ENCODE data around the gene JAZF1. TPM values are rescaled to one million over a fixed set of nuclear protein-coding genes. Genes with fewer than 3 reads are reported as not detected.

Gene JAZF1
- polyA plus RNA-seq, 1 experiment = 11.6 TPM

DNA sequence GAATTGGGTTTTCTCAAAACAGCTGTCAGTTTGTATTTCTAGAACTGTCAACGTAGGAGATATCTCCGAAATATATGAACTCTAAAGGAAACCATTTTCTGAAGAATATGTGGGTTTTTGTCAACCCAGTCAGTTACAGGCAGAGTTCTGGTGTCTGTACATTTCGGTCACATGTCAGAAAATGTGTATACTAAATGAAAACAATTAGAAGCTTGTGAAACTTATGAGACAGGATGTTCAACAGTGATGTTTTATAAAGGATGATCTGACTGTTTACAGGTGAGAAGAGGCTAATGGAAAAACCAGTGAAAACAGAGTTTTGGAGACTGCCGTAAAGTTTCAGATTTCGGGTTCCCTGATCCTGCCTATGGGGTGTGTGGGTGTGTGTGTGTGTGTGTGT is 6.2 kb downstream of the JAZF1 start:
- Histone ChIP-seq H3K4me3 (ENCODE audit: low read depth, low read length) (no peak overlapping the region), H3K27me3 (ENCODE audit: control insufficient read depth, insufficient read depth, low read length) (no peaks in the 10 kb centered on the region), H3K36me3 (ENCODE audit: control insufficient read depth, insufficient read depth, low read length) (no peaks in the 10 kb centered on the region)
- ChIA-PET CTCF (no interaction called here), POLR2A (no interaction called here)
- TF ChIP-seq, protein P1, sequence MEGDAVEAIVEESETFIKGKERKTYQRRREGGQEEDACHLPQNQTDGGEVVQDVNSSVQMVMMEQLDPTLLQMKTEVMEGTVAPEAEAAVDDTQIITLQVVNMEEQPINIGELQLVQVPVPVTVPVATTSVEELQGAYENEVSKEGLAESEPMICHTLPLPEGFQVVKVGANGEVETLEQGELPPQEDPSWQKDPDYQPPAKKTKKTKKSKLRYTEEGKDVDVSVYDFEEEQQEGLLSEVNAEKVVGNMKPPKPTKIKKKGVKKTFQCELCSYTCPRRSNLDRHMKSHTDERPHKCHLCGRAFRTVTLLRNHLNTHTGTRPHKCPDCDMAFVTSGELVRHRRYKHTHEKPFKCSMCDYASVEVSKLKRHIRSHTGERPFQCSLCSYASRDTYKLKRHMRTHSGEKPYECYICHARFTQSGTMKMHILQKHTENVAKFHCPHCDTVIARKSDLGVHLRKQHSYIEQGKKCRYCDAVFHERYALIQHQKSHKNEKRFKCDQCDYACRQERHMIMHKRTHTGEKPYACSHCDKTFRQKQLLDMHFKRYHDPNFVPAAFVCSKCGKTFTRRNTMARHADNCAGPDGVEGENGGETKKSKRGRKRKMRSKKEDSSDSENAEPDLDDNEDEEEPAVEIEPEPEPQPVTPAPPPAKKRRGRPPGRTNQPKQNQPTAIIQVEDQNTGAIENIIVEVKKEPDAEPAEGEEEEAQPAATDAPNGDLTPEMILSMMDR (IDR thresholded peaks at IDR 0.05; ENCODE audit: insufficient read depth, low read depth, low read length) = no peak
- no peak for DNase-seq (ENCODE audit: low read depth)

DNA sequence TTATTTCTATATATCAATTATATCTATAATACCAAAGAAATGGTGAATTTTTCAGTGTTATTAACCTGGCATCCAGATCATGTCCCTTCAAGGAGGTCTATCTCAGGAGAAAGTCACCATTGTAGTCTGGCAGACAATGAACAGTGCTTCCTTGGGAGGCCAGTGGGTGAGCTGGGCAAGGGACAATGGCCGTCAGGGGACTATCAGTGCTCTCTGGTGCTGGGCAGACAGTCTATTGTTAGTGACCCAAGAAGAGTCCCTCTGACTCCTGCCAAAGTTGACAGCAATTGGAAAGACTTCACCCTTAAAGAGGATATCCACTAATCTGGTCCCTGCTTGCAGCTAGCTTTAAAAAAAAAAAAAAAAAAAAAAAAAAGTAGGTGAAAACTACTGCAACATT is 7.1 kb downstream of the JAZF1 start:
- DNase-seq (ENCODE audit: low read depth) = no peak
- no peaks in the 10 kb centered on the region for H3K36me3 ChIP-seq (ENCODE audit: control insufficient read depth, insufficient read depth, low read length)
- H3K4me3 ChIP-seq (ENCODE audit: low read depth, low read length) = no peak overlapping the region
- CTCF ChIA-PET = no interaction called here
- POLR2A ChIA-PET = no interaction called here
- TF ChIP-seq, protein P1 (IDR thresholded peaks at IDR 0.05; ENCODE audit: insufficient read depth, low read depth, low read length) = no peak
- no peaks in the 10 kb centered on the region for H3K27me3 ChIP-seq (ENCODE audit: control insufficient read depth, insufficient read depth, low read length)

DNA sequence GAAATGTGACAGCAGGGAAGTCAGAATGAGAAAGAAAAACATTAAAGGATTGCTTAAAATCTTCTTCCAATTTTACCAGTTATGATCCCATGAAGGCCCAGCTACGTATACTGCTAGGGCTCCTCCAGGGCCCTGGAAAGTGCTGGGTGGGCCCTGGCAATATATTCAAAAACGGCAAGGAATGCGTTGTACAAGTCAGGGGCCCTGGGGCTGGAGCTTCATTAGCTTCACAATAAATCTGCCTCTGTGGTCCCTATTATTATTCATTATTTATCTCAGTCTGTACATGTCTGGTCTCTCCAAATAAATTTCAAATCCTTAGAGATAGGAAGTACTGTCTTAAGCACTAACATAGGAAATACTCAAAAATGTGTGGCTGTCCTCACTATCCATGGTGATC is 7.6 kb downstream of the JAZF1 start:
- TF ChIP-seq, protein P1 (IDR thresholded peaks at IDR 0.05; ENCODE audit: insufficient read depth, low read depth, low read length) = no peak
- Histone ChIP-seq H3K4me3 (ENCODE audit: low read depth, low read length) (no peak overlapping the region), H3K27me3 (ENCODE audit: control insufficient read depth, insufficient read depth, low read length) (no peaks in the 10 kb centered on the region), H3K36me3 (ENCODE audit: control insufficient read depth, insufficient read depth, low read length) (no peaks in the 10 kb centered on the region)
- no peak for DNase-seq (ENCODE audit: low read depth)
- ChIA-PET CTCF (no interaction called here), POLR2A (no interaction called here)

DNA sequence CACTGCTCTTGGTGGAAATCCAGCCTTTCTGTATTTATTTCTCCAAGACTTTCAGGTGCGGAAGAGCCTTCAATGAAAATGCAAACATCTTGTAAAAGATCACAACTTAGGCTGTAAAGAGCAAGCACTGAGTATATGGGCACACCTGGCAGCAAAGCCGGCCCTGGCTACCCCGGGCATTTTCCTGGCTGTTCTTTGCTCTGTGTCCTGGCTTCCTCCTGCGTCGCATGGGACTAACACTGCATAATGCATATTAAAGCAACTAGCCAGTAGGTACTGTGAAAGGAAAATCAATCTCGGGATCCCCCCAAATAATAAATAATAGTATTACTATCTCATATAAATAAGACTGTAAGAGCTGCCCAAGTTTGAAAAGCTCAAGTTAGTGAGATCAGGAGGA is 9.9 kb downstream of the JAZF1 start:
- no peaks in the 10 kb centered on the region for H3K27me3 ChIP-seq (ENCODE audit: control insufficient read depth, insufficient read depth, low read length)
- DNase-seq (ENCODE audit: low read depth) = no peak
- ChIA-PET CTCF (no interaction called here), POLR2A (no interaction called here)
- TF ChIP-seq, protein P1 (IDR thresholded peaks at IDR 0.05; ENCODE audit: insufficient read depth, low read depth, low read length) = no peak
- H3K4me3 ChIP-seq (ENCODE audit: low read depth, low read length) = no peak overlapping the region
- no peaks in the 10 kb centered on the region for H3K36me3 ChIP-seq (ENCODE audit: control insufficient read depth, insufficient read depth, low read length)

DNA sequence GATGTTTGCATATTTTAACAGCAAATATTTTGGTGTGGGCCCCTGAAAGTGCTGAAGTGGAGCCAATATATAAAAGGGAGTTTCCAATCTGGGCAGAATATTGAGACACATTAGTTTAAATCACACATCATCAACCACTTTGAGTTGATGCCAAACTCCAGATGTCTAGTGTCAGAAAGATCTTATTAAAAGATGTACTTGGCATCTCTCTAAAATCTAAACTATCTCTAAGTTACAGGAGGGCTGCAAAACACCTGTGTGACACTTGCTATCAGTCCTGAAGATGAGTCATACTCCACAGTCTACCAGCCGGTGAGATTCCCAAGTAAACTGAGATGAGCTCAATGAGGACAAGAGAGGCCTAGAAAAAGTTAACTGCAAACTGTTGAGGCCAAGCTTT is 11.4 kb downstream of the JAZF1 start:
- DNase-seq (ENCODE audit: low read depth) = no peak
- POLR2A ChIA-PET = interaction anchor here (0.6 kb wide), 1 partner anchor 49 kb away, joined by 3 read pairs; no protein-coding TSS in a partner anchor
- CTCF ChIA-PET = no interaction called here
- Histone ChIP-seq H3K36me3 (ENCODE audit: control insufficient read depth, insufficient read depth, low read length) (no peaks in the 10 kb centered on the region), H3K4me3 (ENCODE audit: low read depth, low read length) (no peak overlapping the region), H3K27me3 (ENCODE audit: control insufficient read depth, insufficient read depth, low read length) (no peaks in the 10 kb centered on the region)
- TF ChIP-seq, protein P1 (IDR thresholded peaks at IDR 0.05; ENCODE audit: insufficient read depth, low read depth, low read length) = no peak

Data from BJ (cell line).